ENCODE results near the gene MAP2K1. TPM values are rescaled to one million over a fixed set of nuclear protein-coding genes. Genes with fewer than 3 reads are reported as not detected.

The MAP2K1 gene
- total and polyA plus RNA-seq, 4 donors = 14.3 to 30.2 (median 24.4) TPM

GRCh38 chr15:66403323-66403722, 16.6 kb downstream of the MAP2K1 start (continued):
- TF ChIP-seq, protein P1, sequence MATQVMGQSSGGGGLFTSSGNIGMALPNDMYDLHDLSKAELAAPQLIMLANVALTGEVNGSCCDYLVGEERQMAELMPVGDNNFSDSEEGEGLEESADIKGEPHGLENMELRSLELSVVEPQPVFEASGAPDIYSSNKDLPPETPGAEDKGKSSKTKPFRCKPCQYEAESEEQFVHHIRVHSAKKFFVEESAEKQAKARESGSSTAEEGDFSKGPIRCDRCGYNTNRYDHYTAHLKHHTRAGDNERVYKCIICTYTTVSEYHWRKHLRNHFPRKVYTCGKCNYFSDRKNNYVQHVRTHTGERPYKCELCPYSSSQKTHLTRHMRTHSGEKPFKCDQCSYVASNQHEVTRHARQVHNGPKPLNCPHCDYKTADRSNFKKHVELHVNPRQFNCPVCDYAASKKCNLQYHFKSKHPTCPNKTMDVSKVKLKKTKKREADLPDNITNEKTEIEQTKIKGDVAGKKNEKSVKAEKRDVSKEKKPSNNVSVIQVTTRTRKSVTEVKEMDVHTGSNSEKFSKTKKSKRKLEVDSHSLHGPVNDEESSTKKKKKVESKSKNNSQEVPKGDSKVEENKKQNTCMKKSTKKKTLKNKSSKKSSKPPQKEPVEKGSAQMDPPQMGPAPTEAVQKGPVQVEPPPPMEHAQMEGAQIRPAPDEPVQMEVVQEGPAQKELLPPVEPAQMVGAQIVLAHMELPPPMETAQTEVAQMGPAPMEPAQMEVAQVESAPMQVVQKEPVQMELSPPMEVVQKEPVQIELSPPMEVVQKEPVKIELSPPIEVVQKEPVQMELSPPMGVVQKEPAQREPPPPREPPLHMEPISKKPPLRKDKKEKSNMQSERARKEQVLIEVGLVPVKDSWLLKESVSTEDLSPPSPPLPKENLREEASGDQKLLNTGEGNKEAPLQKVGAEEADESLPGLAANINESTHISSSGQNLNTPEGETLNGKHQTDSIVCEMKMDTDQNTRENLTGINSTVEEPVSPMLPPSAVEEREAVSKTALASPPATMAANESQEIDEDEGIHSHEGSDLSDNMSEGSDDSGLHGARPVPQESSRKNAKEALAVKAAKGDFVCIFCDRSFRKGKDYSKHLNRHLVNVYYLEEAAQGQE (IDR thresholded peaks at IDR 0.05) = no peak
- TF ChIP-seq SP1 (IDR thresholded peaks at IDR 0.05) = no peak

DNA sequence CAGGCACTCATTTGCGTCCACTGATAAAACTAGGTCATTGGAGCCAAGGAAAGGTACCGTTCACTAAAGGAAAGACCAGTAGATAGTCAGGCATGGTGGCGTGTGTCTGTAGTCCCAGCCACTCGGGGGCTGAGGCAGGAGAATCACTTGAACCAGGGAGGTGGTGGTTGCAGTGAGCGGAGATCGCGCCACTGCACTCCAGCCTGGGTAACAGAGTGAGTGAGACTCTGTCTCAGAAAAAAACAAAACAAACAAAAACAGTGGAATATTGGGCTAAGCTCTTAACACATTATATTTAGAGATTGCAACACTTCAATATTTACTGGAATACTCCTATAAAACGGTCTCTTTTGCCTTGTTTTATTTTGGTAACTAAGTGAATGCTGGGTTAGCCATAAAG, 17.4 kb downstream of the MAP2K1 start:
- DNase-seq (ENCODE audit: low spot score) = no peak
- Histone ChIP-seq H3K4me3 (ENCODE audit: low read depth in 1 of 3, low read length in 3 of 3) (peak overlapping the region in 1 of 3 donors; percentile 8), H3K4me1 (ENCODE audit: control insufficient read depth in 4 of 4, insufficient read depth in 4 of 4, low read length in 3 of 4) (peaks cover 7 to 37% (median 29%) of the 10 kb centered on the region in 4 donors), H3K9me3 (ENCODE audit: control insufficient read depth in 4 of 4, low read length in 3 of 4) (no peaks in the 10 kb centered on the region), H3K27me3 (ENCODE audit: control insufficient read depth in 4 of 4, insufficient read depth in 4 of 4, low read length in 3 of 4) (no peaks in the 10 kb centered on the region), H3K9ac (ENCODE audit: low read depth in 1 of 2, low read length in 2 of 2) (no peak overlapping the region), H3K36me3 (ENCODE audit: control insufficient read depth in 4 of 4, insufficient read depth in 3 of 4, low read depth in 1 of 4, low read length in 3 of 4) (peaks cover 0 to 5% (median 0%) of the 10 kb centered on the region in 4 donors), H3K27ac (ENCODE audit: low read depth in 1 of 2, low read length in 2 of 2) (peak overlapping the region; percentile 1 to 47)
- TF ChIP-seq SP1 (IDR thresholded peaks at IDR 0.05) (peak; percentile 37), FOXA1 (IDR thresholded peaks at IDR 0.05) (no peak), HNF4G (IDR thresholded peaks at IDR 0.05) (no peak), RAD21 (IDR thresholded peaks at IDR 0.05) (peak; percentile 16 to 25), FOXA2 (IDR thresholded peaks at IDR 0.05) (peak; percentile 25), RXRA (IDR thresholded peaks at IDR 0.05) (peak in 1 of 2 donors; percentile 37), YY1 (IDR thresholded peaks at IDR 0.05) (no peak), MAX (IDR thresholded peaks at IDR 0.05) (no peak), JUND (IDR thresholded peaks at IDR 0.05) (no peak), HNF4A (conservative IDR thresholded peaks at IDR 0.05) (peak; percentile 42 to 48), GABPA (IDR thresholded peaks at IDR 0.05 in 1 of 2, conservative IDR thresholded peaks at IDR 0.05 in 1 of 2) (no peak), CTCF (IDR thresholded peaks at IDR 0.05; ENCODE audit: low read depth, low read length, missing input control) (no peak), EGR1 (IDR thresholded peaks at IDR 0.05; ENCODE audit: low read depth in 2 of 2) (peak in 1 of 2 donors; percentile 12), NR2F2 (IDR thresholded peaks at IDR 0.05) (no peak), TAF1 (conservative IDR thresholded peaks at IDR 0.05) (peak; percentile 39)
- TF ChIP-seq, protein P2, sequence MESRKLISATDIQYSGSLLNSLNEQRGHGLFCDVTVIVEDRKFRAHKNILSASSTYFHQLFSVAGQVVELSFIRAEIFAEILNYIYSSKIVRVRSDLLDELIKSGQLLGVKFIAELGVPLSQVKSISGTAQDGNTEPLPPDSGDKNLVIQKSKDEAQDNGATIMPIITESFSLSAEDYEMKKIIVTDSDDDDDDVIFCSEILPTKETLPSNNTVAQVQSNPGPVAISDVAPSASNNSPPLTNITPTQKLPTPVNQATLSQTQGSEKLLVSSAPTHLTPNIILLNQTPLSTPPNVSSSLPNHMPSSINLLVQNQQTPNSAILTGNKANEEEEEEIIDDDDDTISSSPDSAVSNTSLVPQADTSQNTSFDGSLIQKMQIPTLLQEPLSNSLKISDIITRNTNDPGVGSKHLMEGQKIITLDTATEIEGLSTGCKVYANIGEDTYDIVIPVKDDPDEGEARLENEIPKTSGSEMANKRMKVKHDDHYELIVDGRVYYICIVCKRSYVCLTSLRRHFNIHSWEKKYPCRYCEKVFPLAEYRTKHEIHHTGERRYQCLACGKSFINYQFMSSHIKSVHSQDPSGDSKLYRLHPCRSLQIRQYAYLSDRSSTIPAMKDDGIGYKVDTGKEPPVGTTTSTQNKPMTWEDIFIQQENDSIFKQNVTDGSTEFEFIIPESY (IDR thresholded peaks at IDR 0.05) = no peak
- TF ChIP-seq, protein P3, sequence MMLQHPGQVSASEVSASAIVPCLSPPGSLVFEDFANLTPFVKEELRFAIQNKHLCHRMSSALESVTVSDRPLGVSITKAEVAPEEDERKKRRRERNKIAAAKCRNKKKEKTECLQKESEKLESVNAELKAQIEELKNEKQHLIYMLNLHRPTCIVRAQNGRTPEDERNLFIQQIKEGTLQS (IDR thresholded peaks at IDR 0.05) = no peak
- TF ChIP-seq, protein P1 (IDR thresholded peaks at IDR 0.05) = no peak
- 33% methylated on average over 8 of the region's 8 CpGs for WGBS

Measured in liver (tissue), 9 donors.